IPS DF 19.7 (cell line): ENCODE measurements around the gene KRTAP5-1.

Source experiments
- DNase-seq: peaks from one replicate; pipeline ENCODE4 v3.0.0-alpha.2; 2013; ENCODE audit warnings: low read depth, low spot score

KRTAP5-1 gene

DNA sequence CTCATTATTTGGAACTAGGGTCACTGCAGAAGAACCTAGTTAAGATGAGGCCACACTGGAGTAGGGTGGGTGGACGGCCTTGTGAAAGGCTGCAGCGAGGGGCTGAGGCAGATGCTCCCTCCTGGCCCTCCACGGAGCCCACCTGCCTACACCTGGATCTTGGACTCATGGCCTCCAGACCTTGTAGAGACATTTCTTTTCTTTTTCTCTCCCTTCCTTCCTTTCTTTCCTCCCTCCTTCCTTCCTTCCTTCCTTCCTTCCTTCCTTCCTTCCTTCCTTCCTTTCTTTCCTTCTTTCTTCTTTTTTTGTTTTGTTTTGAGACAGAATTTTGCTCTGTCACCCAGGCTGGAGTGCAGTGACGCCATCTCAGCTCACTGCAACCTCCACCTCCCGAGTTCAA, 39.7 kb downstream of the KRTAP5-1 start:
- DNase-seq, result no peak

DNA sequence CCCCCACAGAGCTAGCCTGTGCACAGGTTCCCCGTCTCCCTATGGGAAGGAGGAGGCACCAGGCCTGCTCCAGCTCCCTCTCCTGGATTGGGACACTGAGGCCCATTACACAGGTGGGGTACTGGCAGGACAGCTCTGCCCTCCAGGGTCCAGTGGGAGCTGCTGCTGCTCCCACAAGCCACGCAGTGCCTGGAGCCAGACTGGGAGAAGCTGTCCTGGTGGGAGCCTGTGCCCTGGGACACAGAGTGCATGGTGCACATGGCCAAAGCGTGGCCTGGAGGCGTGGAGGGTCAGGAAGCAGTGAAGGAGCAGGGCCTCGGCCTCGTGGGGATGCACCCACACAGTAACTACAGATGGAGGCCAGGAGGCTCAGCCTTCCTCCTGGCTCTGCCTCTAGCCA, 40.5 kb downstream of the KRTAP5-1 start:
- no peak for DNase-seq

DNA sequence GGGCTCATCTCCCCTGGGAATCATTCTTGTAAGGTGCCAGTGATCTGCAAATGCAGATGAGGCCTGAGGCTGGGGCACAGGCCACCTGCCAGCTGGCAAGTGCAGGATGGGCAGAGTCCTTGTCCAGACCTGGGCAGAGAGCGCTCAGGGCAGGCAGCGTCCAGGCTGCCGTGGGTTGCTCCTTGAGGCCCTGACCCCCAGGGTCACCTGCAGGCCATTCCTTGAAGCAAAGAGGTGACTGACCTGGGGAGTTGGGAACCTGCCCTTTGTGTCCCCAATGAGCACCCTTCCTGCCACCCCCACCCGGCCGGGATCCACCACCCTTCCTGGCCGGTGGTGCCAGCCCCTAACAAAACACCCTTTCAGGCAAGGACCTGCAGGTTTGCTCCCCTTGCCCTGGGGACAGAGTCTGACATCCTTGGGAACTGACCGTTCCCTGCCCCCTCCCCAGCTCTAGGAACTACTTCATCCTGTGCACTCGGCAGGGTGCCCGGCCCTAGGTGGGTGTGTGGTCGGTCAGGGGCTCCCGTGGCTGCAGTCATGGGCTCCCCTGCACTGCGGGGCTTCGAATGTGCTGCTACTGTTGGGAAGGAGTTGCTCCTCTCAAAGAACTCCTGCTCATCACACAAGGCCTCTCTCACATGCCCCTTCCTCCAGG, 41.3 kb downstream of the KRTAP5-1 start:
- no peak for DNase-seq

DNA sequence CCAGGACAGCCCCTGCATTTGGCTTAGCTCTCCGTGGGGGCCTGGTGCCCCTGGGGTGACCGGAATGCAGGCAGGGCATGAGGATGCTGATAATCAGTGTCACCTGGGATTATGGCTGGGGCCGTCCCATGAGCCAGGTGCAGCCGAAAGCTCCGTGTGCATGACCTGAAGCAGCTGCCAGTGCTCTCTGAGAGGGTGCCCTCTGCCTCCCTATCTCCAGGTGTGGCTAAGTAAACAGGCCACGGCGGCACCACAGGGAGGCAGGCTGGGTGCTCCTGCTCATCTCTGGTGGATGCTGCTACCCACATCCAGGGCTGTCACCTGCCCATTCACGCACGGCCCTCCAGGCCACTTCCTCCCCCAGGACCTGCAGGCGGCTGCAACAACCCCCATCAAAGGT, 42.8 kb downstream of the KRTAP5-1 start:
- DNase-seq, result no peak

DNA sequence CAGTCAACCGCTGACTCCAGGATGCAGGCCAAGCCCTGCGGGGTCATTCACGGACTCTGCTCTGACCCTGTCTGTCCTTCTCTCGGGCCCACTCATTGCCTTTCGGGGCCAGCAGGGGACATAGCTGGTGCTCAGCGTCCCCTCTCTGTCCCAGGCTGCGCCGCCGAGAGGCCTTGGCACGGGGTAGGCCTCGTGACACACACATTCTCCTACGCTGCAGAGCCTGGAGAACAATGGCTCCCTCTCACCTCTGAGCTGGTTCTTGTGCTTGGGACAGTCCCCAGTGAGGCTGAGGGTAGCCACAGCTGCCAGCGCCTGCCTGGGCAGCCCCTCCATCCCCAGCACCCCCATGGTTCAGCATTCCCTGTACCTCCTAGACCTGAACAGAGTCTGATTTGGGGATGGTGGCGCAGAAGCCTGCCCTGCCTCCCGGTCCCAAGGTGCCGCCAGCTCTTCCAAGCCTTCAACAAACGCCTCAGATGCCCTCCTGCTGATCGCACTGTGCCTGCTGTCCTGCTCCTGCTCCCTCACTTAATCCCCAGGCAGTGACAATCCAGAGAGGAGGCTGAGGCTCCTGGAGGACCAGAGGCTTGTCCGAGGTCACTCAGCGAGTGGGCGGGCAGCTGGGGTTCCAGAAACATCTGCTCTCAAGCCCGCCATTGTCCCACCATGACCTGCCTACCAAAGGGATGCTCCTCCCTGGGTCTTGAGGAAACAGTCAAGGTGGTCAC, 43.4 kb downstream of the KRTAP5-1 start:
- no peak for DNase-seq

DNA sequence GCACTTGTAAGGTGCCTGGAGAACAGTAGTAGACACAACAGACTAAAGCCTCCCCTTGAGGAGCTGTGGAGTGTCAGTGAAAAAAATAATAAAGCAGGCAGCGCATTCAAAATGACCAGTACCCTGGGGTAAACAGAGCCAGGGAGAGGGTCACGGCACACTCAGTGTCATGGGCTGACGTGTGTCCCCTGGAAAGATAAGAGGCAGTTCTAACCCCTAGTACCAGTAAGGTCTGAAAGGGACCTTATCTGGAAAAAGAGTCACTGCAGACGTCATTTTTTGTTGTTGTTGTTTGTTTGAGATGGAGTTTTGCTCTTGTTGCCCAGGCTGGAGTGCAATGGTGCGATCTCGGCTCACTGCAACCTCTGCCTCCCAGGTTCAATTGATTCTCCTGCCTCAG, 45.0 kb downstream of the KRTAP5-1 start:
- DNase-seq, result no peak

DNA sequence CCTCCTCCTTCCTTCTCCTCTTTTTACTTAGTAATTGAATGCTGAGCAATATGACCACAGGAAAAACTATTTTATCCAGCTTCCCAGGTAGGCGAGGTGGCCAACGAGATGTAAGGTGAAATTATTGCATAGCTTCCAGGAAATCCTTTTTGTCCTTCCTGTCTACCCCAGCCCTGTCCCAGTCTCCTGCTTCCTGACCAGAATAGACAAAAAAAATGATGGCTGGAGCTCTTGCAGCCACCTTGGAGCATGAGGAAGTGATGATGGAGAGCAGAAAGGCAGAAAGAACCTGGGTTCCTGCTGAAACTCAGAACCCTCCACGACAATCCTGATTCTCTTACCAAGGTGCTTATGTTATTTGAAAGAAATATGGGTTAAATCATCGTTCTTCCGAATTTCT, 46.9 kb downstream of the KRTAP5-1 start:
- DNase-seq, result no peak

DNA sequence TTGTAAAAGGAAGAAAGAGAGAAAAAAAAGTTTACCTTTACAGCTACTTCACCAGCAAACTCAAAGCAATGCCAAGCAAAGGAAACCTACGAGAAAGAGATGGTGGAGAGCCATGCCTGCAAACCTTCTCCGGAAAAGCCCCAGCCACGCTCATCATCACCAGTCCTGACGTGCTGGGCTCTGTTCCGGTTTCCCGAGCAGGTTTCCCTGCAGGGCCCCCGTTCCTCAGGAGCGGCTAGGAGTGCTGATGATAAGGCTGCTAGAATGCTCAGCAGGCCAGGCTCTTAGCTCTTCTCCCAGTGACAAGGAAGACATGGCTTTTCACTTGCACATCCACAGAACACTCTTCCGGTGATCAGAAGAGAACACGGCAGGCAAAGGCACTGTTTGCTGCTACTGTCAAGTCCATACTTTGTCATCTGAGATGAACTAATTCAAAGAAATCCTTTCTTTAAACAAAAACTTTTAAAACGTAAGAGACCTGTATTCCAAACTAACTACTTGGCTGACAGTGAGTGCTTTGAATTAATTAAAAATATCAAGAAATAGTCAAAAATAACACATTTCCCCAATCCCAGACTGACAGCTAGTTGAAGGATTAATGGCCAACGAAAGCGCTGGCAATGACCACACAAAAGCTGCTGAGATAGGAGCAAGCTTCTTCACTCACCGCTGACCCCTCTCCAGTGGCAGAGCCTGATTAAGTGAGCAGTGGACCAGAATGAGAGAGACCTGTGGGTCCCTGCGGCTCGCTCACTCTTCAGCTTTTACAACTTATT, 48.8 kb downstream of the KRTAP5-1 start:
- no peak for DNase-seq

DNA sequence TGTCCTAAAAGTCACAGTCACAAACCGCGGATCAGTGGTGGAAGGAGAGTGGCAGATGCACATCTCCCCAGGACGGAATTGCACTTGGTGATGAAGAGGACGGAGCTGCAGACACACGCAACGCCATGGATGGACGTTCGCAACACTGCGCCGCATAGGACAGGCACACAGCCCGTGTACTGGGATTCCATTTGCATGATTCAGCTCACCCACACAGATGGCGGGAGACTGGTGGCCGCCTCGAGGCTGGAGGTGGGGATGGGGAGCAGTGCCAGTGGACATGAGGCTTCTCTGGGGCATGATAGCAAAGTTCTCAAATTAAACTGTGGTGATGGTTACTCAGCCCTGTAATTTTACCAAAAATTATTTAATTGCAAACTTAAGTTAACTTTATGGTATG, 50.4 kb downstream of the KRTAP5-1 start:
- no peak for DNase-seq
